Central memory CD8-positive, alpha-beta T cell (primary cell): Measurements from ENCODE around the gene ZNF81.

Source experiments
- ATAC-seq: fragments of 150-1000 bp; cut with Tn5 transposase; replicated peaks from 2 replicates; pipeline ENCODE4 v1.10.0; 2022; ENCODE audit warnings: mild to moderate bottlenecking, moderate FRiP score, moderate number of reproducible peaks; ENCODE audit not compliant: poor library complexity, severe bottlenecking; ENCODE audit errors: extremely low read depth
- DNase-seq, 2 donors: peaks; one replicate each; pipeline ENCODE4 v3.0.0; 2021; ENCODE audit warnings: low spot score in 2 of 2
- H3K27ac Mint-ChIP-seq: one replicate; pipeline ENCODE4 v1.8.0; 2022; ENCODE audit warnings: low read depth, mild to moderate bottlenecking, moderate library complexity, mixed read lengths
- H3K27me3 Mint-ChIP-seq: one replicate; pipeline ENCODE4 v1.8.0; 2022; ENCODE audit warnings: mixed read lengths
- H3K36me3 Mint-ChIP-seq: one replicate; pipeline ENCODE4 v1.8.0; 2022; ENCODE audit warnings: mild to moderate bottlenecking, moderate library complexity, mixed read lengths; ENCODE audit not compliant: insufficient read depth
- H3K4me1 Mint-ChIP-seq: one replicate; pipeline ENCODE4 v1.8.0; 2022; ENCODE audit warnings: mixed read lengths
- H3K4me3 Mint-ChIP-seq: one replicate; pipeline ENCODE4 v1.8.0; 2022; ENCODE audit warnings: mild to moderate bottlenecking, moderate library complexity, mixed read lengths
- H3K9me3 Mint-ChIP-seq: one replicate; pipeline ENCODE4 v1.8.0; 2022; ENCODE audit warnings: mixed read lengths

The ZNF81 gene

GRCh38 chrX:47850901-47851300, 14.2 kb downstream of the ZNF81 start:
- H3K36me3 Mint-ChIP-seq: peaks cover 24% of the 10 kb centered on the region
- H3K4me1 Mint-ChIP-seq: peaks cover 8% of the 10 kb centered on the region
- no peaks in the 10 kb centered on the region for H3K27me3 Mint-ChIP-seq
- no peak overlapping the region for H3K4me3 Mint-ChIP-seq
- ATAC-seq: no peak
- no peaks in the 10 kb centered on the region for H3K9me3 Mint-ChIP-seq
- DNase-seq: no peak
- H3K27ac Mint-ChIP-seq: no peak overlapping the region

GRCh38 chrX:47854474-47854873, 17.8 kb downstream of the ZNF81 start:
- H3K4me3 Mint-ChIP-seq: no peak overlapping the region
- H3K36me3 Mint-ChIP-seq: peaks cover 16% of the 10 kb centered on the region
- H3K27ac Mint-ChIP-seq: no peak overlapping the region
- peaks cover 7% of the 10 kb centered on the region for H3K4me1 Mint-ChIP-seq
- no peak for ATAC-seq
- H3K27me3 Mint-ChIP-seq: no peaks in the 10 kb centered on the region
- no peaks in the 10 kb centered on the region for H3K9me3 Mint-ChIP-seq
- DNase-seq: no peak

DNA sequence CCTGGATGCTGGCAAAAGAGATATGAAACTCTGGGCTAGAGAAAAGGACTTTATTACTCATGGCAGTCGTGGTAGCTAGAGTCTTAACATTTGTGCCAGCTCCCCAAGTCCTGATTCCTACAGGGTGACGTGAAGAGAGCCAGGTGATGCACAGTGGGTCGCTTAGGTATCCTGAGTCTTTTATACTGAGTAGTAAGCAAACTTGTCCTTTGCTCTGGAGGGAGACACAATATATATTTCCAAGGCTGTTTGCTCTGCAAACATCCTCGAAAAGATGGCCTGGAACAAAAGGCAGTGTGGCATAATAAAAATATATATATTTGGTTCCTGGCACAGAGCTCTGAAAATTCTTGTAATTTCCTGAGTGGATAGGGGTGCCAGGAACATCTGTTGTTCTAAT, 23.0 kb downstream of the ZNF81 start:
- DNase-seq (no peak), ATAC-seq (no peak)
- Mint-ChIP-seq H3K9me3 (no peaks in the 10 kb centered on the region), H3K27ac (no peak overlapping the region), H3K4me1 (no peaks in the 10 kb centered on the region), H3K27me3 (no peaks in the 10 kb centered on the region), H3K4me3 (no peak overlapping the region), H3K36me3 (peaks cover 19% of the 10 kb centered on the region)

DNA sequence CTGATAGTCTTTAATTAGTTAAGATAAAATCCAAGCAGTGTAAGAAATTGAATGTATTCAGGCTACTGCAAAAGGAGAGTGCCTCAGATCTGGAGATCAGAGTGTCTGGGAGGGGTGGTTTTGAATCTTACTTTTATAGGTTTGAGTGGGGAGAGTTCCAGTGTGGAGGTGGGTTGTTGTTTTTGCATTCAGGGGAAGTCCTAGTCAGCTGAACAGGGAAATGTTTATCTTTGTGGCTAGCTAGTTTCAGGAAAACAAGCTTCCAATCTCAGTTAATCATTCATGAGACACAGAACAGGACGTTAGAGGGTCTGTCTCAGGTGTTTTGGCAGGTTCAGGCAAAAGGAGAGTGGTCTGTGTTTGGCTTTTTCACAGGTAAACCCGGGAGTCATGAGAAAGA, 26.0 kb downstream of the ZNF81 start:
- DNase-seq: no peak

DNA sequence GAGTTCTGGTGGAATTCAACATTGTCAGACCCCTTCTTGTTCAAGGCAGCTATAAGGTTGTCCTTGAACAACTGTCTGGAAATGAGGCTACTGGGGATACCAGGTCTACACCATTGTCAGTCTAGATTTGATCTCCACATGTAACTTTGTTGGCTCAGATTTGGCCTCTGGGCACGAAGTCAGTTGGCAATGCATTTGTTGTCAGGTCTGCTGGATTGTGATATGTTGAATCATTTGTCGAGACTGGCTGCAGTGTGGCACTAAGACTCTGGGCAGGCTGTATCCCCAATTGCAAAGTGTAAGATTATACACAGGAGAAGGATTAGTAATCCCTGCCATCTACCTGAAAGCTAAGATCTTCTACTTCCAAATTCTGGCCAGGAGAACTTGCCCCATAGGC, 26.5 kb downstream of the ZNF81 start:
- Mint-ChIP-seq H3K27me3 (no peaks in the 10 kb centered on the region), H3K36me3 (peaks cover 11% of the 10 kb centered on the region), H3K27ac (no peak overlapping the region), H3K4me1 (no peaks in the 10 kb centered on the region), H3K4me3 (no peak overlapping the region), H3K9me3 (no peaks in the 10 kb centered on the region)
- no peak for ATAC-seq
- DNase-seq: no peak

More for the DNA sequence above, 26.0 kb downstream of the ZNF81 start:
- peaks cover 11% of the 10 kb centered on the region for H3K36me3 Mint-ChIP-seq
- no peaks in the 10 kb centered on the region for H3K27me3 Mint-ChIP-seq
- H3K9me3 Mint-ChIP-seq: no peaks in the 10 kb centered on the region
- no peak for ATAC-seq
- H3K4me1 Mint-ChIP-seq: no peaks in the 10 kb centered on the region
- H3K4me3 Mint-ChIP-seq: no peak overlapping the region
- H3K27ac Mint-ChIP-seq: no peak overlapping the region

- peaks cover 11% of the 10 kb centered on the region for H3K36me3 Mint-ChIP-seq
- no peaks in the 10 kb centered on the region for H3K27me3 Mint-ChIP-seq
- H3K9me3 Mint-ChIP-seq: no peaks in the 10 kb centered on the region
- no peaks in the 10 kb centered on the region for H3K4me1 Mint-ChIP-seq
- H3K4me3 Mint-ChIP-seq: no peak overlapping the region
- no peak overlapping the region for H3K27ac Mint-ChIP-seq
- ATAC-seq (no peak), DNase-seq (no peak)
These were observed 27.6 kb downstream of the ZNF81 start for GRCh38 chrX:47864300-47864699.

- Mint-ChIP-seq H3K36me3 (peaks cover 8% of the 10 kb centered on the region), H3K27ac (no peak overlapping the region), H3K27me3 (no peaks in the 10 kb centered on the region), H3K4me3 (no peak overlapping the region), H3K9me3 (no peaks in the 10 kb centered on the region), H3K4me1 (no peaks in the 10 kb centered on the region)
- ATAC-seq (no peak), DNase-seq (no peak)
These were observed 28.1 kb downstream of the ZNF81 start for GRCh38 chrX:47864785-47865184.

DNA sequence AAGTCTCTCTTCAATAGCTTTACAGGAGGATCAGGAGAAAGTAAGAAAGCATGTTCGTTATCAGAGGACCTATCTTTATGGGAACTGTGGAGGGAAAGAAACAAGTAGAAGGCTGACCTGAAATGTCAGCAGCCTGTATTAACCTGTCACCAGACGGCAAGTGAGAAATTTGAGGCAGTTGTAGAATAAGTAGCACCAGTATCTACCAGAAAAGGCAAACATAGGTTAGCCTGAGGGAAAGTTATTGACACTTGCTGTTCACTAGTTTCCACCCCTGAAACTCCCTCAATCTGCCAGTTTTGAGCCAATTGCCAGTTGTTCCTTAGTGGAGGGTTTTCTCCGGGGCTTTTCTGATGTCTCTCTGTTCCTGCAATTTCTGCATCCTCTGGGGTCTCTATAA, 36.4 kb downstream of the ZNF81 start:
- ATAC-seq: no peak
- H3K4me1 Mint-ChIP-seq: no peaks in the 10 kb centered on the region
- H3K4me3 Mint-ChIP-seq: no peak overlapping the region
- DNase-seq: no peak
- no peaks in the 10 kb centered on the region for H3K27me3 Mint-ChIP-seq
- no peaks in the 10 kb centered on the region for H3K36me3 Mint-ChIP-seq
- H3K9me3 Mint-ChIP-seq: no peaks in the 10 kb centered on the region
- no peak overlapping the region for H3K27ac Mint-ChIP-seq

GRCh38 chrX:47877327-47877726, 40.6 kb downstream of the ZNF81 start:
- Mint-ChIP-seq H3K4me1 (peaks cover 6% of the 10 kb centered on the region), H3K27me3 (no peaks in the 10 kb centered on the region), H3K27ac (no peak overlapping the region), H3K9me3 (no peaks in the 10 kb centered on the region), H3K4me3 (no peak overlapping the region), H3K36me3 (peaks cover 2% of the 10 kb centered on the region)
- no peak for ATAC-seq
- DNase-seq: no peak

DNA sequence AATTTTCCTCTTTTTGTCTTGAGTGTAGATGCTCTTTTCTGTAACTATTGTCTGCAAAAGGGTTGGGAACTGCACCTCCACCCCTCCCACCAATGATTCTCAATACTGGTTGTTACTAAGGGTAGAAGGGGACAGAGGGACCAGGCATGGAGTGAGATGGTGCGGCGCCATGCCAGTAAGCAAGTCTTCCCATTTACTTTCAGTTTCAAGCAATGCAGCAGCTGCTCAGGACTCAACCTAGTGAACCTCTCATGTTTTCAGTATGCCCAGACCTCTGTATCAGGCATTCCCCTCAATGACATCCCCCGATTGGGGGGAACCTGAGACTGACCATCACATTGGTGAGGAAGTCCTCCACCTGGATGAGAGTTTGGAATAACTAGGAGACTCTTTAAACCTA, 41.5 kb downstream of the ZNF81 start:
- no peak overlapping the region for H3K4me3 Mint-ChIP-seq
- DNase-seq (no peak), ATAC-seq (no peak)
- no peak overlapping the region for H3K27ac Mint-ChIP-seq
- no peaks in the 10 kb centered on the region for H3K9me3 Mint-ChIP-seq
- H3K27me3 Mint-ChIP-seq: no peaks in the 10 kb centered on the region
- peaks cover 4% of the 10 kb centered on the region for H3K36me3 Mint-ChIP-seq
- H3K4me1 Mint-ChIP-seq: peaks cover 6% of the 10 kb centered on the region

DNA sequence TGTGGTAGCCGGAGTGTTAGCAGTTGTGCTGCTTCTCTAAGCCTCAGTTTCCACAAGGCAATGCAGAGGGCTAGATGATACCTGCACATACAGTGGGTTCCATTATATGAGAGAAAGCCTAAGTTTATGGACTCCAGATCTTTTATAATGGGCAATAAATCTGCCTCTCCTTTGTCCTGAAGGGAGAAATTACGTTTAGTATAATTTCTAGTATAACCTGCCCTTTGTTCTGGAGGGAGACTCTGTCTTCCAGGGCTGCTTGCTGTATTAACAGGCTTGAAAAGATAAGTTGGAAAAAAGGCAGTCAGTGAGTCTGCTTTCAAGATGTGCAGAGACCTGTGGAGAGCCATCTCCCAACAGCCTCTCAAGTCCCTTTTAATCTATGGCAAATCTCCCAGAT, 42.8 kb downstream of the ZNF81 start:
- H3K9me3 Mint-ChIP-seq: no peaks in the 10 kb centered on the region
- H3K27ac Mint-ChIP-seq: no peak overlapping the region

DNA sequence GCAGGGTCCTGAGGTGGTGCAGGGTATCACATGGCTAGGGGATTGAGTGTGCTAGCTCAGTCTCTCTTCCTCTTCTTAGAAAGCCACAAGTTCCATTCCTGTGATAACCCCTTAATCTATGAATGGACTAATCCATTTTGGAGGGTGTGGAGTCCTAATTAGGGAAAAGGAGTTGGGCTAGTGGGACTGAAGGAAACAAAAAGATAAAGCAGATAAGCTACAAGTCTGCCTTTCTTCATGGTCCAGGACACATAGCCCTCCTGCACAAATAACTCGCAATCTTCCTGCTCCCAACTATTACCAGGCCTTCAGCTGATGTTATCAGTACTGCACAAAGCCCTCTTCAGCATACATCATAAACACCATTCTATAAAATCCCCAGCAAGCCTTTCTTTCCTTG, 44.2 kb downstream of the ZNF81 start:
- ATAC-seq (no peak), DNase-seq (no peak)
- Mint-ChIP-seq H3K27ac (no peak overlapping the region), H3K9me3 (no peaks in the 10 kb centered on the region), H3K36me3 (peaks cover 4% of the 10 kb centered on the region), H3K4me3 (no peak overlapping the region), H3K4me1 (peaks cover 6% of the 10 kb centered on the region), H3K27me3 (no peaks in the 10 kb centered on the region)

More for the DNA sequence above, 42.8 kb downstream of the ZNF81 start:
- Mint-ChIP-seq H3K4me1 (peaks cover 6% of the 10 kb centered on the region), H3K27me3 (no peaks in the 10 kb centered on the region), H3K4me3 (no peak overlapping the region), H3K36me3 (peaks cover 4% of the 10 kb centered on the region)
- DNase-seq: no peak
- no peak for ATAC-seq

- DNase-seq (no peak), ATAC-seq (no peak)
- peaks cover 6% of the 10 kb centered on the region for H3K4me1 Mint-ChIP-seq
- no peak overlapping the region for H3K27ac Mint-ChIP-seq
- H3K9me3 Mint-ChIP-seq: no peaks in the 10 kb centered on the region
- H3K36me3 Mint-ChIP-seq: peaks cover 10% of the 10 kb centered on the region
- H3K27me3 Mint-ChIP-seq: no peaks in the 10 kb centered on the region
- H3K4me3 Mint-ChIP-seq: no peak overlapping the region
These were observed 48.8 kb downstream of the ZNF81 start for GRCh38 chrX:47885501-47885900.

GRCh38 chrX:47898024-47898423, 61.3 kb downstream of the ZNF81 start:
- Mint-ChIP-seq H3K4me1 (no peaks in the 10 kb centered on the region), H3K27me3 (no peaks in the 10 kb centered on the region), H3K9me3 (no peaks in the 10 kb centered on the region), H3K36me3 (peaks cover 3% of the 10 kb centered on the region), H3K27ac (no peak overlapping the region), H3K4me3 (no peak overlapping the region)
- DNase-seq (no peak), ATAC-seq (no peak)
